Measurements from ENCODE around the gene ETV6.

Gene ETV6

GRCh38 chr12:11663130-11663529, 13.7 kb downstream of the ETV6 start:
- ChIA-PET POLR2A (no interaction called here), CTCF (interaction anchor here (1.2 to 1.5 kb wide), 2 partner anchors 43 to 83 kb away, joined by 3 read pairs; no protein-coding TSS in a partner anchor)
- TF ChIP-seq CTCF (IDR thresholded peaks at IDR 0.05; ENCODE audit: control extremely low read depth, extremely low read depth, low read depth, missing control alignments), result no peak
- no peak for DNase-seq (ENCODE audit: extremely low spot score)

DNA sequence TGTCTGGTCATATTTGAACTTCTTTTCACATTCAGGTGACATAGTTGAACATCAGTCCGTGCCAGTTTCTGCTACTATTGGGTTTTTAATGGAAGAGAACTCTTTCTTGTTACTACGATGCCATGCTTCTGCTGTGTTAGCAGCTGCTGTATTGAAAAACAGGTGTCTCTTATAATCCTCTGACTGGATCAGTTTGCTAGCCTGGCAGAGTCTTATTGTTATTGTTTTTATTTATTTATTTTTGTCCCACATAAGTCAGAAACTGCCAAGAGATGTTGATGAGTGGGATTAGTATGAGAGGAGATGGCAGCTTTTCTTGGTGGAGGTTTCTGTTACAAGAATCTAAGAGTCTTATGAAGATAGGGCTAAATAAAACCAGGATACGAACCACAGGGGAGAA, 14.6 kb downstream of the ETV6 start:
- no peak for TF ChIP-seq CTCF (IDR thresholded peaks at IDR 0.05; ENCODE audit: control extremely low read depth, extremely low read depth, low read depth, missing control alignments)
- no peak for DNase-seq (ENCODE audit: extremely low spot score)
- ChIA-PET POLR2A (no interaction called here), CTCF (interaction anchor here (1.2 to 2.1 kb wide), 4 partner anchors 14 to 108 kb away, joined by 3 to 6 read pairs (median 3); no protein-coding TSS in a partner anchor)

DNA sequence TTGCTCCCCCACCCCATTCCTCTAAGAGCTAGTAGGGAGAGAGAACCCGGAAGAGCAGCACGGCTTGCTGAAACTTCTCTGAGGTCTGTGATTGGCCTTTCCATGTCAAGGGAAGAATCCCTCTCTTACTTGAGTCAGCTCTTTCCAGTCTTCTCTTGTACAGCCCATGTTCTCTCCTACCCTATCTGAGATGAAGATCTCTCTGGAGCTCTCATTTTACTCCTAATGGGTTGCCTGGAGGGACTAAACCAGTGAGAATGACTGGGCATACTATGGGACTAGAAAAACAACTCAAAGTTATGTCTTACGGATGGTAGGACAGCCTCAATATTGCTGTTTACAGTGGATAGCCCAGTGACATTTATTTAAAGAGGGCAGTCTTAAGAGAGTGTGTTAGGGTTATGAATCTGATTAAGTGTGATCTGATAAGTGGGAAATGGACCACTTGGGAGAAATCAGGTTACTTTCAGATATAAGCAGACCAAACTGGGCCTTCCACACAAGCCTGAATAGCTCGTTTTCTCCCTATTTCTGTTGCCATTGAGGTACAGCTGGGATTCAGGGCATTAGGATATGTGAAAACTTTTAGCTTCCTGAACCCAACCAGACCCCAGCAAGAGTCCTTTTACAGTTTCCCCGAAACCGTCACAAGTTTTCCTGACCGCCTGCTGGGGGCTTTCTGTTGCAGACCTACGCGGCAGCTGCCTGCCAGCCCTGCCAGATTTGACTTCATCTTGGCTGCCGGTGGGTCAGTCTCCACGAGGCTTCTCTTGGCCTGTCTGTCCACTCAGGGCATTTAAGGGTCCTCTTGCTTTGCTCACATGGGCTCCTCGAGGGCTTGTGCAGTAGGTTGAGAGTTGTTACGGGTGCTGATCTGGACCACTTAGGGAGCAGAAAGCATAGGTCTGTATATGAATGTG, 16.9 kb downstream of the ETV6 start:
- no peak for TF ChIP-seq CTCF (IDR thresholded peaks at IDR 0.05; ENCODE audit: control extremely low read depth, extremely low read depth, low read depth, missing control alignments)
- ChIA-PET POLR2A (interaction anchor here (0.6 kb wide), 1 partner anchor 940 kb away, joined by 6 read pairs; no protein-coding TSS in a partner anchor), CTCF (interaction anchor here (0.8 to 3.3 kb wide), 10 partner anchors 8 to 367 kb away, joined by 3 to 14 read pairs (median 4); partner anchors contain the start of gene ETV6)
- DNase-seq (ENCODE audit: extremely low spot score), result no peak

DNA sequence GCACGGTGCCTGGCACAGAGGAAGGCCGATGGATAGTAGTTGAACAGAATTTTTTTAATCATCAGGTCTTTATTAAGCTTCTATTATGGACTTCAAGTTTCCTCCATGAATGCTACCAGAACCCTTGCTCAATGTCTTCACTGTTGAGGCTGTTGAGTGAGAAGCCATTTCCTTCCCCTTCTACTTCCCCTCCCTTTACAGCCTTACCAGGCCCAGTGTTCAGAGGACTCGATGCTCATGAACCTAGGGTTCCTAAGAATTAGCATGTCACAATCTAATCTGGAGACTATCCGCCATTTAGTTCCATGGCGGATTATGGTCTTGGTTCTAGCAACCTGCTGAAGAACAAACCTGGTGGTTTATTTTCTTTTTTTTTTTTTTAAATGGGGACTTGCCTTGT, 17.7 kb downstream of the ETV6 start:
- DNase-seq (ENCODE audit: extremely low spot score), result no peak
- CTCF ChIA-PET, result interaction anchor here (0.8 to 3.3 kb wide), 3 partner anchors 9 to 17 kb away, joined by 3 to 14 read pairs (median 3); partner anchors contain the start of gene ETV6
- TF ChIP-seq CTCF (IDR thresholded peaks at IDR 0.05; ENCODE audit: control extremely low read depth, extremely low read depth, low read depth, missing control alignments), result no peak
- POLR2A ChIA-PET, result interaction anchor here (0.7 kb wide), 1 partner anchor 25 kb away, joined by 8 read pairs; no protein-coding TSS in a partner anchor

- TF ChIP-seq CTCF (IDR thresholded peaks at IDR 0.05; ENCODE audit: control extremely low read depth, extremely low read depth, low read depth, missing control alignments), result no peak
- DNase-seq (ENCODE audit: extremely low spot score), result no peak
- ChIA-PET POLR2A (no interaction called here), CTCF (interaction anchor here (1.0 kb wide), 1 partner anchor 11 kb away, joined by 5 read pairs; no protein-coding TSS in a partner anchor)
These were observed 19.1 kb downstream of the ETV6 start for GRCh38 chr12:11668611-11669010.

DNA sequence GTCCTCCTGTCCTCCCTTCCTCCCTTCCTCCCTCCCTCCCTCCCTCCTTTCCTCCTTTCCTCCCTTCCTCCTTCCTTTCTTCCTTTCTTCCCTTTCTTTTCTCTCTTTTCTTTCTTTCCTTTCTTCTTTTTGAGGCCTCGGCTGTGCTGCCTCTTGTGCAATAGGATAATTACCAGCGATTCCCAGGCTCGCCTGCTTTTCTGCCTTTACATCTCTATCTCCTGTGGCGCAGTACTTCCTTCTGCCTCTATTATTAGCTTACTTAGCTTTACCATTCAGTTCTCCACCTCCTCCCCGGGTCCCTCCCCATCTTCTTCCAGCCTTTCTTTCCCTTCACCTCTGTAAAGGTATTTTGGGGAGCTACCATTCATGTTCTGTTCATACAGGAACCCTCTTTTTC, 19.9 kb downstream of the ETV6 start:
- CTCF ChIA-PET, result no interaction called here
- no peak for DNase-seq (ENCODE audit: extremely low spot score)
- no peak for TF ChIP-seq CTCF (IDR thresholded peaks at IDR 0.05; ENCODE audit: control extremely low read depth, extremely low read depth, low read depth, missing control alignments)
- POLR2A ChIA-PET, result no interaction called here

Data from GM10248 (cell line).